Kidney (tissue), 14 donors: Measurements from ENCODE around the gene LENG9. TPM values are rescaled to one million over a fixed set of nuclear protein-coding genes. Genes with fewer than 3 reads are reported as not detected.

Source experiments
- DNase-seq, 5 donors: peaks; one replicate each; pipeline ENCODE4 v3.0.0-alpha.2; 2013 to 2020
- FAIRE-seq: peaks from 2 replicates; lab custom pipeline; 2012; peaks lifted over from hg19 to GRCh38; lab: Jason Lieb, UNC
- H3K27ac ChIP-seq, 2 donors: one replicate each; pipeline ENCODE4 v1.7.0; 2013; ENCODE audit warnings: low read depth in 2 of 2, low read length in 2 of 2, inconsistent platforms in 1 of 2
- H3K27me3 ChIP-seq: one replicate; pipeline ENCODE4 v1.7.1; 2013; ENCODE audit warnings: low read length, inconsistent platforms; ENCODE audit not compliant: control insufficient read depth, insufficient read depth
- H3K36me3 ChIP-seq, 3 donors: one replicate each; pipeline versions ENCODE4 v1.7.0 to v1.7.1; 2013; ENCODE audit warnings: low read length in 3 of 3, control low read depth in 1 of 3, inconsistent platforms in 1 of 3; ENCODE audit not compliant: insufficient read depth in 3 of 3, control insufficient read depth in 2 of 3
- H3K4me1 ChIP-seq, 3 donors: one replicate each; pipeline versions ENCODE4 v1.7.0 to v1.7.1; 2013; ENCODE audit warnings: low read length in 3 of 3, inconsistent platforms in 1 of 3, low read depth in 1 of 3; ENCODE audit not compliant: control insufficient read depth in 2 of 3, insufficient read depth in 2 of 3
- H3K4me3 ChIP-seq, 3 donors: one replicate each; pipeline versions ENCODE4 v1.7.0 to v1.8.1; 2013; ENCODE audit warnings: low read length in 3 of 3, control low read depth in 1 of 3, inconsistent platforms in 1 of 3
- H3K9ac ChIP-seq, 3 donors: one replicate each; pipeline versions ENCODE4 v1.7.0 to v1.7.1; 2013; ENCODE audit warnings: low read length in 3 of 3, control low read depth in 1 of 3, inconsistent platforms in 1 of 3
- H3K9me3 ChIP-seq, 3 donors: one replicate each; pipeline versions ENCODE4 v1.7.0 to v1.7.1; 2013; ENCODE audit warnings: low read length in 3 of 3, control low read depth in 1 of 3, inconsistent platforms in 1 of 3; ENCODE audit not compliant: control insufficient read depth in 2 of 3, insufficient read depth in 1 of 3
- CTCF ChIP-seq: IDR thresholded peaks from 3 replicates; pipeline ENCODE4 v1.5.1; 2012; ENCODE audit warnings: mild to moderate bottlenecking, moderate library complexity, borderline replicate concordance; ENCODE audit not compliant: insufficient read depth; ENCODE audit errors: extremely low read depth
- intact Hi-C: fragments of 100-400 bp; cut with DNase I; formaldehyde crosslinking; loops from one replicate; pipeline ENCODE4 v1.11.1; 2022
- polyA plus RNA-seq: library from polyadenylated mRNA; stranded (reverse); fragments of 350-450 nt; fragmentation: Illumina TruSeq; extraction: RNeasy Lipid Tissue Mini Kit (QIAGEN cat#74804); gene quantifications from one replicate; pipeline ENCODE4 v1.2.3, GENCODE V29; 2014; ENCODE audit warnings: low read depth, low replicate concordance; ENCODE audit not compliant: insufficient read depth
- total RNA-seq: library from RNA; stranded (reverse); fragmentation: NEBNext Ultra II Directional; extraction: Animal tissue kit (Norgen Biotek cat#: 25700); gene quantifications from one replicate; pipeline ENCODE4 v1.2.1, GENCODE V29; 2021
- donor health status: control.
- donor health status: control.
- donor health status: control.
- donor health status: control.
- donor health status: control.
- donor health status: DM: yes; HTN: yes; CAD: no.
- donor health status: Normal renal cell carcinoma (clear cell type).

The LENG9 gene
- total and polyA plus RNA-seq, 2 donors from 2014 or later, result 2.0 to 6.8 TPM

- Histone ChIP-seq H3K27me3 (no peaks in the 10 kb centered on the region), H3K27ac (no peak overlapping the region), H3K4me3 (no peak overlapping the region), H3K9ac (no peak overlapping the region), H3K4me1 (no peaks in the 10 kb centered on the region), H3K36me3 (no peaks in the 10 kb centered on the region), H3K9me3 (no peaks in the 10 kb centered on the region)
- no peak for TF ChIP-seq CTCF
- intact Hi-C loops, result no loop called here
- DNase-seq (peak in 1 of 5 donors; percentile 19), FAIRE-seq (no peak)
Observed at GRCh38 chr19:54492568-54492967, 29.0 kb upstream of the LENG9 start.

GRCh38 chr19:54489766-54490165, 26.2 kb upstream of the LENG9 start:
- no peaks in the 10 kb centered on the region for H3K9me3 ChIP-seq
- H3K9ac ChIP-seq, result no peak overlapping the region
- intact Hi-C loops, result no loop called here
- no peak overlapping the region for H3K4me3 ChIP-seq
- no peaks in the 10 kb centered on the region for H3K4me1 ChIP-seq
- H3K27ac ChIP-seq, result no peak overlapping the region
- no peak for FAIRE-seq
- no peaks in the 10 kb centered on the region for H3K27me3 ChIP-seq
- no peaks in the 10 kb centered on the region for H3K36me3 ChIP-seq
- no peak for TF ChIP-seq CTCF
- DNase-seq, result no peak

- H3K9ac ChIP-seq, result no peak overlapping the region
- FAIRE-seq, result no peak
- H3K27me3 ChIP-seq, result no peaks in the 10 kb centered on the region
- no peaks in the 10 kb centered on the region for H3K9me3 ChIP-seq
- peak in 1 of 5 donors; percentile 4 for DNase-seq
- TF ChIP-seq CTCF, result no peak
- intact Hi-C loops, result no loop called here
- H3K4me3 ChIP-seq, result no peak overlapping the region
- H3K4me1 ChIP-seq, result no peaks in the 10 kb centered on the region
- H3K27ac ChIP-seq, result no peak overlapping the region
- H3K36me3 ChIP-seq, result no peaks in the 10 kb centered on the region
Observed at GRCh38 chr19:54489341-54489740, 25.8 kb upstream of the LENG9 start.

- intact Hi-C loops, result no loop called here
- Histone ChIP-seq H3K27ac (no peak overlapping the region), H3K9me3 (no peaks in the 10 kb centered on the region), H3K27me3 (no peaks in the 10 kb centered on the region), H3K36me3 (no peaks in the 10 kb centered on the region), H3K4me1 (no peaks in the 10 kb centered on the region), H3K9ac (no peak overlapping the region), H3K4me3 (no peak overlapping the region)
- FAIRE-seq, result no peak
- no peak for DNase-seq
- no peak for TF ChIP-seq CTCF
Observed at GRCh38 chr19:54485851-54486250, 22.3 kb upstream of the LENG9 start.
